Smooth muscle cell (in vitro differentiated cells): ENCODE results near the gene SMAD9. TPM values are rescaled to one million over a fixed set of nuclear protein-coding genes. Genes with fewer than 3 reads are reported as not detected.

Source experiments
- DNase-seq: peaks from one replicate; lab custom pipeline; 2025; ENCODE audit not compliant: unreplicated experiment; lab: John Stamatoyannopoulos, UW
- H2AFZ ChIP-seq: fragments of 200-600 bp; sonication (generic); 2 replicates; pipeline ENCODE4 v1.6.0; 2016; ENCODE audit warnings: antibody characterized with exemption, low read depth, mild to moderate bottlenecking
- H3F3A ChIP-seq: fragments of 200-600 bp; sonication (generic); 2 replicates; pipeline ENCODE4 v1.6.0; 2017; ENCODE audit warnings: antibody characterized with exemption, low read depth
- H3K27ac ChIP-seq: fragments of 200-600 bp; sonication (generic); 2 replicates; pipeline ENCODE4 v1.5.1; 2016; ENCODE audit warnings: low read depth, mild to moderate bottlenecking
- H3K27me3 ChIP-seq: fragments of 200-600 bp; sonication (generic); 2 replicates; pipeline ENCODE4 v1.6.1; 2016; ENCODE audit warnings: low read depth, mild to moderate bottlenecking
- H3K36me3 ChIP-seq: fragments of 200-600 bp; sonication (generic); 2 replicates; pipeline ENCODE4 v1.5.1; 2016; ENCODE audit warnings: low read depth
- H3K4me1 ChIP-seq: fragments of 200-600 bp; sonication (generic); 2 replicates; pipeline ENCODE4 v1.5.1; 2016; ENCODE audit warnings: low read depth
- H3K4me2 ChIP-seq: fragments of 200-600 bp; sonication (generic); 2 replicates; pipeline ENCODE4 v1.6.0; 2016; ENCODE audit warnings: mild to moderate bottlenecking
- H3K4me3 ChIP-seq: fragments of 200-600 bp; sonication (generic); 2 replicates; pipeline ENCODE4 v1.5.1; 2016; ENCODE audit warnings: mild to moderate bottlenecking
- H3K79me2 ChIP-seq: fragments of 200-600 bp; sonication (generic); 2 replicates; pipeline ENCODE4 v1.6.0; 2016; ENCODE audit warnings: low read depth, mild to moderate bottlenecking
- H3K9ac ChIP-seq: fragments of 200-600 bp; sonication (generic); 2 replicates; pipeline ENCODE4 v1.6.0; 2016; ENCODE audit warnings: low read depth
- H3K9me3 ChIP-seq: fragments of 200-600 bp; sonication (generic); replicated peaks from 2 replicates; pipeline ENCODE4 v1.5.1; 2016; ENCODE audit warnings: low read depth
- H4K20me1 ChIP-seq: fragments of 200-600 bp; sonication (generic); 2 replicates; pipeline ENCODE4 v1.6.0; 2016; ENCODE audit warnings: low read depth
- CTCF ChIP-seq: fragments of 200-600 bp; sonication (generic); IDR thresholded peaks from 2 replicates; pipeline ENCODE4 v1.5.1; 2017; ENCODE audit warnings: borderline replicate concordance, mild to moderate bottlenecking, antibody characterized with exemption; ENCODE audit not compliant: insufficient read depth, poor library complexity, severe bottlenecking
- WGBS: methylation state at CpG from one replicate; pipeline ENCODE4 v1.1.7; 2016; ENCODE audit warnings: low lambda C conversion rate; 5-methylcytosine and 5-hydroxymethylcytosine counted together
- polyA plus RNA-seq: library from polyadenylated mRNA; unstranded; fragments of >200 nt; fragmentation: Nextera tagmentation; extraction: Ambion mirVana; gene quantifications from 2 replicates; pipeline ENCODE4 v1.2.1, GENCODE V29; 2016
- total RNA-seq: library from RNA; depleted of rRNA; stranded (reverse); fragments of >200 nt; gene quantifications from 2 replicates; pipeline ENCODE4 v1.2.3, GENCODE V29; 2014

Gene SMAD9
- total and polyA plus RNA-seq, 2 experiments from 2014 or later, result 6.6 to 7.1 TPM

DNA sequence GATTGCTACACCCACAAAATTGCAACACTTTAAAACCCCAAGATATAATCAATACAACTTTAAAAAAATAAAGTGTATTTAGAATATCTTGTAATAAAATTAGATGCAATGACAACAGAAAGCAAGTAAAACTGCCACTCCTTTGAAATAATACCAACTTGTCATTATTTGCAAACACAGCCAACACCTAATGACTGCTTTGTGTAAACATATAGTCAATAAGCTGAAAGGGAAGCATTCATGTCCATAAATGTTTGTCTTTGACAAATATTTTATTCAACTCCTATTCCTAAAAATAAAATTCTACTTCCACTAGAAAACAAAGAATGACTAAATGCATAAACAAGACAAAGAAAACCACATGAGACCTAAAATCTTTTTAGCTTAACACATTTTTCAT is 6.6 kb downstream of the SMAD9 start:
- Histone ChIP-seq H2AFZ (no peak overlapping the region), H3K4me2 (no peak overlapping the region)
- no peak for DNase-seq

GRCh38 chr13:36912973-36913372 is 7.1 kb downstream of the SMAD9 start:
- DNase-seq, result no peak
- no peak for TF ChIP-seq CTCF
- H3K9me3 ChIP-seq, result no peaks in the 10 kb centered on the region
- H3F3A ChIP-seq, result no peaks in the 10 kb centered on the region
- peaks cover 4% of the 10 kb centered on the region for H3K4me1 ChIP-seq
- no peaks in the 10 kb centered on the region for H3K27me3 ChIP-seq
- 82% methylated on average over 2 of the region's 2 CpGs for WGBS
- no peak overlapping the region for H3K9ac ChIP-seq
- no peak overlapping the region for H3K27ac ChIP-seq
- no peak overlapping the region for H3K4me2 ChIP-seq
- peaks cover 92% of the 10 kb centered on the region for H3K79me2 ChIP-seq
- no peak overlapping the region for H3K4me3 ChIP-seq
- no peaks in the 10 kb centered on the region for H3K36me3 ChIP-seq
- H4K20me1 ChIP-seq, result peaks cover 3% of the 10 kb centered on the region
- no peak overlapping the region for H2AFZ ChIP-seq

More for the DNA sequence above, 6.6 kb downstream of the SMAD9 start:
- Histone ChIP-seq H3K27ac (no peak overlapping the region), H3K36me3 (no peaks in the 10 kb centered on the region), H3K4me1 (peaks cover 9% of the 10 kb centered on the region), H3K4me3 (no peak overlapping the region), H3F3A (no peaks in the 10 kb centered on the region), H3K9ac (no peak overlapping the region), H4K20me1 (peaks cover 3% of the 10 kb centered on the region), H3K79me2 (peaks cover 87% of the 10 kb centered on the region), H3K27me3 (no peaks in the 10 kb centered on the region), H3K9me3 (no peaks in the 10 kb centered on the region)
- no peak for TF ChIP-seq CTCF

DNA sequence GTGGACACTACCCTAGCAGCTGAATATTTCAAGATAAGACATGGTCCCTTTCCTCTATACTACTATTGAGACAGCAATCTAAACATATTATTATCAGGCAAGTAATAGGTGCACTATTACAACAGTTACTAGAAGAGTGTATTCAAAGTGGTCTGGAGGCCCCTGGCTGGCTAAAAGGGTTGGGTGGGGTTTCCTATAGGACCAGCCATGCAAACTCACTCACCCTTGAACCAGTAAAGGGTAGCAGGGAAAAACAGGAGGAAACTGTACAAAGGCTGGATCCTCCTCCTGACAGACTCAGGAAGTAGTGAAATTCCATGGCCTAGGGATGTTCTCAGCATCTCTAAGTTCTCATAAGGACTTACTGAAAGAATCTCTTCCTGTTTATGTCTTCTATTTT is 7.7 kb downstream of the SMAD9 start:
- no peaks in the 10 kb centered on the region for H3K4me1 ChIP-seq
- H3K36me3 ChIP-seq, result no peaks in the 10 kb centered on the region
- H3K4me3 ChIP-seq, result no peak overlapping the region
- no peaks in the 10 kb centered on the region for H3K9me3 ChIP-seq
- H4K20me1 ChIP-seq, result peaks cover 3% of the 10 kb centered on the region
- H2AFZ ChIP-seq, result no peak overlapping the region
- no peak for TF ChIP-seq CTCF
- no peak overlapping the region for H3K4me2 ChIP-seq
- no peaks in the 10 kb centered on the region for H3F3A ChIP-seq
- no peak for DNase-seq
- H3K27ac ChIP-seq, result no peak overlapping the region
- no peaks in the 10 kb centered on the region for H3K27me3 ChIP-seq
- peaks cover 88% of the 10 kb centered on the region for H3K79me2 ChIP-seq
- H3K9ac ChIP-seq, result no peak overlapping the region

GRCh38 chr13:36910545-36910944 is 9.5 kb downstream of the SMAD9 start:
- Histone ChIP-seq H3K27me3 (no peaks in the 10 kb centered on the region), H4K20me1 (peaks cover 18% of the 10 kb centered on the region), H3K4me3 (no peak overlapping the region), H3K9ac (no peak overlapping the region), H3F3A (no peaks in the 10 kb centered on the region), H2AFZ (no peak overlapping the region), H3K4me2 (no peak overlapping the region), H3K79me2 (peaks cover 79% of the 10 kb centered on the region), H3K9me3 (no peaks in the 10 kb centered on the region), H3K27ac (no peak overlapping the region), H3K4me1 (no peaks in the 10 kb centered on the region), H3K36me3 (no peaks in the 10 kb centered on the region)
- TF ChIP-seq CTCF, result no peak
- no peak for DNase-seq
- WGBS, result 100% methylated on average over 1 of the region's 1 CpG
